SK-N-SH treated with all-trans-retinoic acid at 6 μM for 48 hours (cell line): ENCODE results near the gene PUSL1.

Experiments
- ATAC-seq: fragments of 200-7000 bp; cut with Tn5 transposase; 3 replicates; pipeline ENCODE4 v1.9.1; 2020; ENCODE audit warnings: mild to moderate bottlenecking, moderate library complexity
- ARNTL ChIP-seq: fragments of 450-650 bp; formaldehyde crosslinking; IDR thresholded peaks from 2 replicates; pipeline ENCODE4 v1.5.0; 2020; ENCODE audit warnings: low read depth, mild to moderate bottlenecking, moderate library complexity, borderline replicate concordance
- BACH2 ChIP-seq: fragments of 250-450 bp; sonication (Bioruptor Pico); IDR thresholded peaks from 2 replicates; pipeline ENCODE4 v1.9.0; 2021; ENCODE audit warnings: mild to moderate bottlenecking, borderline replicate concordance
- CREB5 ChIP-seq: fragments of 250-450 bp; sonication (Bioruptor Pico); IDR thresholded peaks from 2 replicates; pipeline ENCODE4 v1.5.1; 2020; ENCODE audit warnings: low read depth, mild to moderate bottlenecking, moderate library complexity
- CSRNP3 ChIP-seq: fragments of 250-450 bp; sonication (Bioruptor Pico); IDR thresholded peaks from 2 replicates; pipeline ENCODE4 v1.5.1; 2021; ENCODE audit warnings: mild to moderate bottlenecking, moderate library complexity
- ESRRG ChIP-seq: fragments of 250-450 bp; sonication (Bioruptor Pico); IDR thresholded peaks from 2 replicates; pipeline ENCODE4 v1.6.1; 2021; ENCODE audit warnings: mild to moderate bottlenecking
- GLIS3 ChIP-seq: fragments of 250-450 bp; sonication (Bioruptor Pico); IDR thresholded peaks from 2 replicates; pipeline ENCODE4 v1.5.0; 2020; ENCODE audit warnings: mild to moderate bottlenecking, moderate library complexity
- ISL1 ChIP-seq: fragments of 250-450 bp; sonication (Bioruptor Pico); IDR thresholded peaks from 2 replicates; pipeline ENCODE4 v2.1.2; 2022; ENCODE audit warnings: mild to moderate bottlenecking, moderate library complexity
- OSR1 ChIP-seq: fragments of 250-450 bp; sonication (Bioruptor Pico); IDR thresholded peaks from 2 replicates; pipeline ENCODE4 v1.8.0; 2022; ENCODE audit warnings: moderate library complexity, mild to moderate bottlenecking, inconsistent platforms
- PATZ1 ChIP-seq: fragments of 250-450 bp; sonication (Bioruptor Pico); IDR thresholded peaks from 2 replicates; pipeline ENCODE4 v1.8.0; 2020; ENCODE audit warnings: mild to moderate bottlenecking, moderate library complexity, borderline replicate concordance
- POU6F1 ChIP-seq: fragments of 250-450 bp; sonication (Bioruptor Pico); IDR thresholded peaks from 2 replicates; pipeline ENCODE4 v1.8.0; 2021; ENCODE audit warnings: low read depth, mild to moderate bottlenecking, moderate library complexity, borderline replicate concordance
- PPARA ChIP-seq: fragments of 250-450 bp; sonication (Bioruptor Pico); IDR thresholded peaks from 2 replicates; pipeline ENCODE4 v1.5.0; 2020; ENCODE audit warnings: mild to moderate bottlenecking, borderline replicate concordance
- RARB ChIP-seq: fragments of 250-450 bp; sonication (Bioruptor Pico); IDR thresholded peaks from 2 replicates; pipeline ENCODE4 v1.8.0; 2021; ENCODE audit warnings: mild to moderate bottlenecking, moderate library complexity
- SNAI2 ChIP-seq: fragments of 250-450 bp; sonication (Bioruptor Pico); IDR thresholded peaks from 2 replicates; pipeline ENCODE4 v1.5.0; 2020; ENCODE audit warnings: mild to moderate bottlenecking, moderate library complexity
- TOX ChIP-seq: fragments of 250-450 bp; sonication (Bioruptor Pico); IDR thresholded peaks from 2 replicates; pipeline ENCODE4 v1.8.0; 2021; ENCODE audit warnings: mild to moderate bottlenecking, moderate library complexity, borderline replicate concordance
- TSHZ2 ChIP-seq: fragments of 250-450 bp; sonication (Bioruptor Pico); IDR thresholded peaks from 2 replicates; pipeline ENCODE4 v1.5.0; 2020; ENCODE audit warnings: mild to moderate bottlenecking, moderate library complexity
- ZC3H10 ChIP-seq: fragments of 250-450 bp; sonication (Bioruptor Pico); IDR thresholded peaks from 2 replicates; pipeline ENCODE4 v1.5.1; 2021; ENCODE audit warnings: mild to moderate bottlenecking, moderate library complexity
- ZFP3 ChIP-seq: fragments of 250-450 bp; sonication (Bioruptor Pico); IDR thresholded peaks from 2 replicates; pipeline ENCODE4 v1.5.0; 2020; ENCODE audit warnings: mild to moderate bottlenecking, moderate library complexity
- ZFP30 ChIP-seq: fragments of 450-650 bp; formaldehyde crosslinking; IDR thresholded peaks from 2 replicates; pipeline ENCODE4 v1.5.0; 2022; ENCODE audit warnings: mild to moderate bottlenecking, moderate library complexity
- ZNF565 ChIP-seq: fragments of 450-650 bp; formaldehyde crosslinking; conservative IDR thresholded peaks from 2 replicates; pipeline ENCODE4 v1.5.0; 2020; ENCODE audit warnings: low read depth, mild to moderate bottlenecking, moderate library complexity
- ZNF70 ChIP-seq: fragments of 450-650 bp; formaldehyde crosslinking; IDR thresholded peaks from 2 replicates; pipeline ENCODE4 v1.5.0; 2020; ENCODE audit warnings: mild to moderate bottlenecking, moderate library complexity
- ZNF8 ChIP-seq: fragments of 450-650 bp; formaldehyde crosslinking; IDR thresholded peaks from 2 replicates; pipeline ENCODE4 v1.5.0; 2020; ENCODE audit warnings: mild to moderate bottlenecking, moderate library complexity

Gene PUSL1

GRCh38 chr1:1292442-1292779 lies 16.0 kb upstream of the PUSL1 start:
- no peak for TF ChIP-seq POU6F1 (CRISPR knock-in tag)
- no peak for TF ChIP-seq OSR1
- TF ChIP-seq ZNF565 (CRISPR knock-in tag) = no peak
- TF ChIP-seq ZC3H10 (CRISPR knock-in tag) = no peak
- TF ChIP-seq ARNTL (CRISPR knock-in tag) = no peak
- TF ChIP-seq TSHZ2 (CRISPR knock-in tag) = no peak
- TF ChIP-seq PPARA (CRISPR knock-in tag) = no peak
- TF ChIP-seq SNAI2 = no peak
- TF ChIP-seq ZNF8 = no peak
- TF ChIP-seq ZFP30 (CRISPR knock-in tag) = no peak
- no peak for TF ChIP-seq BACH2 (CRISPR knock-in tag)
- no peak for TF ChIP-seq ZFP3
- TF ChIP-seq ZNF70 (CRISPR knock-in tag) = no peak
- TF ChIP-seq ESRRG = no peak
- no peak for TF ChIP-seq PATZ1
- no peak for TF ChIP-seq RARB (CRISPR knock-in tag)
- TF ChIP-seq CREB5 = no peak
- TF ChIP-seq TOX = no peak
- no peak for TF ChIP-seq CSRNP3 (CRISPR knock-in tag)
- ATAC-seq = no peak; the same call in 2 of the 3 replicates

GRCh38 chr1:1292851-1293250 lies 15.5 kb upstream of the PUSL1 start:
- no peak for TF ChIP-seq TOX
- TF ChIP-seq ZC3H10 (CRISPR knock-in tag) = no peak
- no peak for TF ChIP-seq ISL1 (CRISPR knock-in tag)
- no peak for TF ChIP-seq BACH2 (CRISPR knock-in tag)
- no peak for TF ChIP-seq PPARA (CRISPR knock-in tag)
- TF ChIP-seq SNAI2 = no peak
- TF ChIP-seq RARB (CRISPR knock-in tag) = no peak
- TF ChIP-seq CREB5 = no peak
- no peak for TF ChIP-seq GLIS3 (CRISPR knock-in tag)
- TF ChIP-seq ZNF70 (CRISPR knock-in tag) = no peak
- no peak for TF ChIP-seq PATZ1
- no peak for TF ChIP-seq POU6F1 (CRISPR knock-in tag)
- no peak for TF ChIP-seq TSHZ2 (CRISPR knock-in tag)
- ATAC-seq = no peak
